ENCODE data around the gene MEIS1. TPM values are rescaled to one million over a fixed set of nuclear protein-coding genes. Genes with fewer than 3 reads are reported as not detected.

Gene MEIS1
- polyA plus RNA-seq, 1 donor (not counting 4 experiments of a cell fraction or from before 2014, with no cell fraction given) = 3.1 TPM

DNA sequence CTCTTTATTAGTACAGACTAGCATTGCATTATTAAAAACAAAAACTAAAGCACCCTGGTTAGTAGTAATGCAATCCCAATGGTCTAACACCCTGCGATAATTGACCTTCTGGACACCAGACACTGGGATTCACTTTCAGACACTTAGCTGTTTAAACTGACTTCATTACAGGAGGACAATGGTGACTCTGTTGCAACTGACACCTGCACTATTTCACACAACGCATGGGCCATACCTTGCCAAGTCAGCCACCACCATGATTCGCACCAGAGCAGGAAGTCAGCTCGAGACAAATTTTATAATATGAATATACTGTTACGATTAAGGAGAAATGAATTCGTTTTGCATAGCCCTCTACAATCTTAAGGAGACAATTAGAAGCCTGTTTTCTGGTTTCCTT, 150.7 kb downstream of the MEIS1 start:
- Histone ChIP-seq H3K27ac (ENCODE audit: control insufficient read depth, insufficient read depth, low read length) (no peak overlapping the region), H2AFZ (ENCODE audit: control insufficient read depth, low read length) (no peak overlapping the region), H3K9me1 (ENCODE audit: control insufficient read depth, extremely low read depth, insufficient read depth, low read length) (no peaks in the 10 kb centered on the region), H3K9me3 (ENCODE audit: control insufficient read depth, low read depth, low read length) (no peaks in the 10 kb centered on the region), H3K4me2 (ENCODE audit: control insufficient read depth, extremely low read depth, insufficient read depth, low read depth, low read length) (no peak overlapping the region), H4K20me1 (ENCODE audit: control insufficient read depth, extremely low read depth, insufficient read depth, low read length) (no peaks in the 10 kb centered on the region), H3K4me1 (ENCODE audit: control insufficient read depth, extremely low read depth, insufficient read depth, low read length) (no peaks in the 10 kb centered on the region), H3K36me3 (ENCODE audit: control insufficient read depth in 2 of 2, extremely low read depth in 1 of 2, insufficient read depth in 2 of 2, low read length in 2 of 2) (no peaks in the 10 kb centered on the region), H3K4me3 (ENCODE audit: control insufficient read depth in 2 of 3, extremely low read depth in 1 of 3, insufficient read depth in 2 of 3, low read depth in 1 of 3, low read length in 3 of 3) (no peak overlapping the region), H3K9ac (ENCODE audit: control insufficient read depth, extremely low read depth, insufficient read depth, low read length) (no peak overlapping the region), H3K79me2 (ENCODE audit: control insufficient read depth, insufficient read depth, low read length) (no peaks in the 10 kb centered on the region), H3K27me3 (ENCODE audit: control insufficient read depth, extremely low read depth, insufficient read depth, low read length) (peaks cover 38% of the 10 kb centered on the region)
- no peak for TF ChIP-seq EZH2 (IDR thresholded peaks at IDR 0.05; ENCODE audit: low read length)
- TF ChIP-seq, protein P1, sequence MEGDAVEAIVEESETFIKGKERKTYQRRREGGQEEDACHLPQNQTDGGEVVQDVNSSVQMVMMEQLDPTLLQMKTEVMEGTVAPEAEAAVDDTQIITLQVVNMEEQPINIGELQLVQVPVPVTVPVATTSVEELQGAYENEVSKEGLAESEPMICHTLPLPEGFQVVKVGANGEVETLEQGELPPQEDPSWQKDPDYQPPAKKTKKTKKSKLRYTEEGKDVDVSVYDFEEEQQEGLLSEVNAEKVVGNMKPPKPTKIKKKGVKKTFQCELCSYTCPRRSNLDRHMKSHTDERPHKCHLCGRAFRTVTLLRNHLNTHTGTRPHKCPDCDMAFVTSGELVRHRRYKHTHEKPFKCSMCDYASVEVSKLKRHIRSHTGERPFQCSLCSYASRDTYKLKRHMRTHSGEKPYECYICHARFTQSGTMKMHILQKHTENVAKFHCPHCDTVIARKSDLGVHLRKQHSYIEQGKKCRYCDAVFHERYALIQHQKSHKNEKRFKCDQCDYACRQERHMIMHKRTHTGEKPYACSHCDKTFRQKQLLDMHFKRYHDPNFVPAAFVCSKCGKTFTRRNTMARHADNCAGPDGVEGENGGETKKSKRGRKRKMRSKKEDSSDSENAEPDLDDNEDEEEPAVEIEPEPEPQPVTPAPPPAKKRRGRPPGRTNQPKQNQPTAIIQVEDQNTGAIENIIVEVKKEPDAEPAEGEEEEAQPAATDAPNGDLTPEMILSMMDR (optimal IDR thresholded peaks at IDR 0.05 in 1 of 3, IDR thresholded peaks at IDR 0.05 in 1 of 3, conservative IDR thresholded peaks at IDR 0.05 in 1 of 3; ENCODE audit: extremely low read depth in 1 of 3, insufficient read depth in 2 of 3, low read length in 3 of 3) = no peak
- dilution Hi-C loops (cut with MboI; ENCODE audit: extremely low pct_ligation_motif_present, low sequenced_read_pairs) = no loop called here
- DNase-seq (ENCODE audit: low read depth, low spot score) = no peak
- FAIRE-seq = no peak

DNA sequence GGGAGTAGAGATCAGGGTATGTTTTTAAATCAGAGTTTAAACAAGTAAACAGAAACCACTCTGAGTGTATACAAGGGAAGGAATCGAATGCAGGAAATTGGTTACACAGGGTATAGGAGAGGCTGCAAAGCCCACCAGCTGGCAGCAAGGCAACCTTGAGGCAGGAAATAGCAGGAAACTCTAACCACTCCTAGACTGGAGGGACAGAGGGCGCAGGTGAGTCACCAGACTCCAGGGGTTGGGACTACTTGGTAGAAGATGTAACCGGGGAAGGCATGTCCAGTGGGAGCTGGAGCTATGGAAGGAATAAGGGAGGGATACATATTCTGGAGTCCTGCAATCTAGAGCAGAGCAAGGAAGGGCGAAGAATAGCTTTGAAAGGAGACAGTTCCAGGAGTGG, 152.3 kb downstream of the MEIS1 start:
- H3K4me2 ChIP-seq (ENCODE audit: control insufficient read depth, extremely low read depth, insufficient read depth, low read depth, low read length) = no peak overlapping the region
- H3K9me3 ChIP-seq (ENCODE audit: control insufficient read depth, low read depth, low read length) = no peaks in the 10 kb centered on the region
- no peak for DNase-seq (ENCODE audit: low read depth, low spot score)
- no peak overlapping the region for H3K9ac ChIP-seq (ENCODE audit: control insufficient read depth, extremely low read depth, insufficient read depth, low read length)
- no peak for FAIRE-seq
- no peaks in the 10 kb centered on the region for H4K20me1 ChIP-seq (ENCODE audit: control insufficient read depth, extremely low read depth, insufficient read depth, low read length)
- H2AFZ ChIP-seq (ENCODE audit: control insufficient read depth, low read length) = no peak overlapping the region
- dilution Hi-C loops (cut with MboI; ENCODE audit: extremely low pct_ligation_motif_present, low sequenced_read_pairs) = no loop called here
- H3K9me1 ChIP-seq (ENCODE audit: control insufficient read depth, extremely low read depth, insufficient read depth, low read length) = no peaks in the 10 kb centered on the region
- TF ChIP-seq, protein P1 (optimal IDR thresholded peaks at IDR 0.05 in 1 of 3, IDR thresholded peaks at IDR 0.05 in 1 of 3, conservative IDR thresholded peaks at IDR 0.05 in 1 of 3; ENCODE audit: extremely low read depth in 1 of 3, insufficient read depth in 2 of 3, low read length in 3 of 3) = peak; percentile 6 to 62 (median 15)
- TF ChIP-seq EZH2 (IDR thresholded peaks at IDR 0.05; ENCODE audit: low read length) = no peak
- no peaks in the 10 kb centered on the region for H3K4me1 ChIP-seq (ENCODE audit: control insufficient read depth, extremely low read depth, insufficient read depth, low read length)
- H3K36me3 ChIP-seq (ENCODE audit: control insufficient read depth in 2 of 2, extremely low read depth in 1 of 2, insufficient read depth in 2 of 2, low read length in 2 of 2) = no peaks in the 10 kb centered on the region
- no peak overlapping the region for H3K4me3 ChIP-seq (ENCODE audit: control insufficient read depth in 2 of 3, extremely low read depth in 1 of 3, insufficient read depth in 2 of 3, low read depth in 1 of 3, low read length in 3 of 3)
- H3K27me3 ChIP-seq (ENCODE audit: control insufficient read depth, extremely low read depth, insufficient read depth, low read length) = peaks cover 22% of the 10 kb centered on the region
- H3K27ac ChIP-seq (ENCODE audit: control insufficient read depth, insufficient read depth, low read length) = no peak overlapping the region
- no peaks in the 10 kb centered on the region for H3K79me2 ChIP-seq (ENCODE audit: control insufficient read depth, insufficient read depth, low read length)

All from keratinocyte (primary cell).